Thoracic aorta (tissue), 2 donors: Measurements from ENCODE around the gene DERA. TPM values are rescaled to one million over a fixed set of nuclear protein-coding genes. Genes with fewer than 3 reads are reported as not detected.
"Not testable (repeated sequence)": the region's sequence is repeated elsewhere in the genome, so short reads cannot be mapped to it uniquely, and the experiment has no call there.

Source experiments
- ATAC-seq: fragments of 150-250 bp; one replicate; pipeline ENCODE4 v1.8.0; 2017; ENCODE audit warnings: low read depth; ENCODE audit not compliant: insufficient number of reproducible peaks, low FRiP score
- DNase-seq: peaks from one replicate; pipeline ENCODE4 v3.0.0-alpha.2; 2020; ENCODE audit warnings: low spot score
- H3K27ac ChIP-seq, 2 donors: fragments of 200-600 bp; sonication (generic); 1 replicate in 1 of 2; 2 replicates in 1 of 2; pipeline ENCODE4 v1.5.1; 2016; ENCODE audit warnings: mild to moderate bottlenecking in 2 of 2, moderate library complexity in 2 of 2
- H3K27me3 ChIP-seq: fragments of 200-600 bp; sonication (generic); replicated peaks from 2 replicates; pipeline ENCODE4 v1.6.0; 2016; ENCODE audit warnings: mild to moderate bottlenecking; ENCODE audit not compliant: insufficient read depth
- H3K36me3 ChIP-seq: fragments of 200-600 bp; sonication (generic); one replicate; pipeline ENCODE4 v1.5.1; 2016
- H3K4me1 ChIP-seq, 2 donors: fragments of 200-600 bp; sonication (generic); 1 replicate in 1 of 2; 2 replicates in 1 of 2; pipeline versions ENCODE4 v1.5.1 to v1.6.0; 2016; ENCODE audit warnings: low read depth in 2 of 2, mild to moderate bottlenecking in 1 of 2; ENCODE audit not compliant: control insufficient read depth in 1 of 2
- H3K4me3 ChIP-seq: fragments of 200-600 bp; sonication (generic); 2 replicates; pipeline ENCODE4 v1.5.1; 2016; ENCODE audit warnings: mild to moderate bottlenecking
- H3K9me3 ChIP-seq: fragments of 200-600 bp; sonication (generic); 2 replicates; pipeline ENCODE4 v1.5.1; 2016
- CTCF ChIP-seq: fragments of 200-600 bp; sonication (generic); IDR thresholded peaks from one replicate; pipeline ENCODE4 v1.5.1; 2019; ENCODE audit warnings: antibody characterized with exemption
- total RNA-seq, 2 donors: library from RNA; depleted of rRNA; stranded (reverse); fragments of >200 nt; gene quantifications; one replicate each; pipeline versions ENCODE4 v1.1.0 to v1.2.3, GENCODE V29; 2016

The DERA gene
- total RNA-seq, 2 donors from 2014 or later = 25.5 to 47.4 TPM

GRCh38 chr12:16037533-16037932 lies 126.4 kb downstream of the DERA start:
- H3K36me3 ChIP-seq = peaks cover 3% of the 10 kb centered on the region
- no peak overlapping the region for H3K4me3 ChIP-seq
- no peaks in the 10 kb centered on the region for H3K9me3 ChIP-seq
- no peak for TF ChIP-seq CTCF
- no peak for ATAC-seq
- H3K27me3 ChIP-seq = no peaks in the 10 kb centered on the region
- no peak overlapping the region for H3K27ac ChIP-seq
- no peak for DNase-seq
- H3K4me1 ChIP-seq = no peaks in the 10 kb centered on the region

- DNase-seq (no peak), ATAC-seq (no peak)
- peaks cover 4% of the 10 kb centered on the region for H3K9me3 ChIP-seq
- H3K36me3 ChIP-seq = no peaks in the 10 kb centered on the region
- no peak for TF ChIP-seq CTCF
- H3K27me3 ChIP-seq = no peaks in the 10 kb centered on the region
- no peak overlapping the region for H3K4me3 ChIP-seq
- H3K4me1 ChIP-seq = no peaks in the 10 kb centered on the region
- no peak overlapping the region for H3K27ac ChIP-seq
Observed at GRCh38 chr12:16043480-16043879, 132.3 kb downstream of the DERA start.

- Histone ChIP-seq H3K27me3 (no peaks in the 10 kb centered on the region), H3K9me3 (peaks cover 4% of the 10 kb centered on the region), H3K27ac (no peak overlapping the region), H3K36me3 (no peaks in the 10 kb centered on the region), H3K4me1 (no peaks in the 10 kb centered on the region), H3K4me3 (no peak overlapping the region)
- ATAC-seq (no peak), DNase-seq (no peak)
- TF ChIP-seq CTCF = no peak
Observed at GRCh38 chr12:16046266-16046665, 135.1 kb downstream of the DERA start.

DNA sequence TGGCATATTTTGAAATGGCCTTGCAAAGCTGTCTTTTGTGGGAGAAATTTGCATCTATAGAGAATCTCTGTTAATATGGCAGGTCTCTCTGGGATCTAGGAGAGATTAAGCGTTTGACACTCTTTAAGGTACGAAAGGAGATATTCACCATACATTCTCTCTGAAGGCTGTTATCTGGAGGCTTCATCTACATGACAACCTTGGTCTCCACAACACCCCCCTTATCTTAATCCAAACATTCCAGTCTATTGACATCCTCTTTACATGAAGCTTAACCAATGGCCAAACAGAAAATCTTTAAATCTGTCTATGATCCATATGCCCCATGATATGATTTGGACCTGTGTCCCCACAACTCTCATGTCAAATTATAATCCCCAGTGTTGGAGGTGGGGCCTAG lies 137.4 kb downstream of the DERA start:
- no peaks in the 10 kb centered on the region for H3K36me3 ChIP-seq
- no peak overlapping the region for H3K27ac ChIP-seq
- no peaks in the 10 kb centered on the region for H3K4me1 ChIP-seq
- no peak for ATAC-seq
- no peaks in the 10 kb centered on the region for H3K27me3 ChIP-seq
- no peak for TF ChIP-seq CTCF
- peaks cover 4% of the 10 kb centered on the region for H3K9me3 ChIP-seq
- DNase-seq = no peak
- H3K4me3 ChIP-seq = no peak overlapping the region

- Histone ChIP-seq H3K36me3 (no peaks in the 10 kb centered on the region), H3K4me1 (no peaks in the 10 kb centered on the region), H3K4me3 (no peak overlapping the region), H3K27me3 (no peaks in the 10 kb centered on the region), H3K9me3 (peaks cover 4% of the 10 kb centered on the region), H3K27ac (no peak overlapping the region)
- TF ChIP-seq CTCF = no peak
- ATAC-seq (no peak), DNase-seq (no peak)
Observed at GRCh38 chr12:16056910-16057309, 145.8 kb downstream of the DERA start.

DNA sequence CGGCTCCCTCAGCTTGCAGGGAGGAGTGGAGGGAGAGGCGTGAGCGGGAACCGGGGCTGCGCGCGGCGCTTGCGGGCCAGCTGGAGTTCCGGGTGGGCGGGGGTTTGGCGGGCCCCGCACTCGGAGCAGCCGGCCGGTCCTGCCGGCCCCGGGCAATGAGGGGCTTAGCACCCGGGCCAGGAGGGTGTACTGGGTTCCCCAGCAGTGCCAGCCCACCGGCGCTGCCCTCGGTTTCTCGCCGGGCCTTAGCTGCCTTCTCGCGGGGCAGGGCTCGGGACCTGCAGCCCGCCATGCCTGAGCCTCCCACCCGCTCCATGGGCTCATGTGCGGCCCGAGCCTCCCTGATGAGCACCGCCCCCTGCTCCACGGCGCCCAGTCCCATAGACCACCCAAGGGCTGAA lies 146.2 kb downstream of the DERA start:
- H3K4me1 ChIP-seq, H3K9me3 ChIP-seq, H3K27ac ChIP-seq, DNase-seq, H3K27me3 ChIP-seq, ATAC-seq, H3K36me3 ChIP-seq, H3K4me3 ChIP-seq: not testable (repeated sequence)
